Calu3 (cell line): Measurements from ENCODE around the gene NUMA1. TPM values are rescaled to one million over a fixed set of nuclear protein-coding genes. Genes with fewer than 3 reads are reported as not detected.

Source experiments
- BruUV-seq: library from RNA; stranded (reverse); fragments of 400-500 nt; replicated peaks from 2 replicates; lab custom pipeline; 2021; lab: Mats Ljungman, UMichigan
- CTCF ChIA-PET: fragments of 300-600 bp; sonication (Branson Sonifier 250); formaldehyde crosslinking; loops from one replicate; lab custom pipeline; 2022; ENCODE audit warnings: antibody characterized with exemption; lab: Charles Lee
- DNase-seq: peaks from one replicate; pipeline ENCODE4 v3.0.0; 2022
- H3K27ac Mint-ChIP-seq: one replicate; pipeline ENCODE4 v1.8.0; 2022; ENCODE audit warnings: mixed read lengths; ENCODE audit not compliant: unreplicated experiment
- H3K27me3 Mint-ChIP-seq: one replicate; pipeline ENCODE4 v1.8.0; 2022; ENCODE audit warnings: mixed read lengths; ENCODE audit not compliant: unreplicated experiment
- H3K36me3 Mint-ChIP-seq: one replicate; pipeline ENCODE4 v1.8.0; 2022; ENCODE audit warnings: mild to moderate bottlenecking, moderate library complexity, mixed read lengths; ENCODE audit not compliant: insufficient read depth, unreplicated experiment
- H3K4me1 Mint-ChIP-seq: one replicate; pipeline ENCODE4 v1.8.0; 2022; ENCODE audit warnings: mild to moderate bottlenecking, low read depth, mixed read lengths; ENCODE audit not compliant: unreplicated experiment
- H3K4me3 Mint-ChIP-seq: one replicate; pipeline ENCODE4 v1.8.0; 2022; ENCODE audit warnings: mild to moderate bottlenecking, low read depth, moderate library complexity, mixed read lengths; ENCODE audit not compliant: unreplicated experiment
- H3K9me3 Mint-ChIP-seq: one replicate; pipeline ENCODE4 v1.8.0; 2022; ENCODE audit warnings: low read depth, mixed read lengths; ENCODE audit not compliant: unreplicated experiment
- intact Hi-C: fragments of 100-400 bp; cut with micrococcal nuclease; formaldehyde crosslinking; loops from one replicate; pipeline ENCODE4 v1.10.0; 2022; ENCODE audit not compliant: unreplicated experiment
- microRNA-seq: library from miRNA; unstranded; fragments of <30 nt; microRNA quantifications from one replicate; pipeline ENCODE4 v1.2.0, GENCODE V29; 2022
- total RNA-seq: library from RNA; stranded (reverse); gene quantifications from 2 replicates; pipeline ENCODE4 v1.2.3, GENCODE V29; 2022
- TF ChIP-seq, protein P1 (sequence below): fragments of 200-600 bp; IDR thresholded peaks from one replicate; pipeline ENCODE4 v1.8.0; 2022; ENCODE audit warnings: antibody characterized with exemption; ENCODE audit not compliant: unreplicated experiment

The NUMA1 gene
- total RNA-seq, 1 experiment from 2014 or later = 146 TPM

DNA sequence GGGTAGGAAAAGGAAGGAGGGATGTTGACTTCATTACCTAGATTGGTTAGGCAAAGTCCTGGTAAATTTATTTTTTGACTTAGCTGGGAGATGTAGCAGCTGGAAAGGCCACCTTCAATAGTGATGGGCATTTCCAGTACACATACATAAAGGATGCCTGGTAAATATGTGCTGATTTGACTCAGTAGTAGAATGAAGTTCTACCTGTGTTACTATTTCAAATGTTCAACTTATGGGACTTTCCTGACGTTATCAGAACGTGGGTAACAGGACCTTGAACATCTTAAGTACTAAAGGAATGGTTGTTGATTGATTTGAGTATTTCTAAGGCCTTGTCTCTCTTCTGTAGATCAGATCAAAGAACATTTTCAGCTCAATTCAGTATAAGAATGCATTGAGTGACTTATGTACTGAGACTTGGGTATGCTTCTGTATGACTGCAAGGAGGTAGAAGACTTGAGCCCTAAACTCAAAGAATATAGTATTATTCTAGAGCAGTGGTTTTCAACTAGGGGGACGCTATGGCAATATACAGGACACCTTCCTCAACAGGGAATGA is 124.4 kb downstream of the NUMA1 start:
- intact Hi-C loops = no loop called here
- peaks cover 11% of the 10 kb centered on the region for H3K4me1 Mint-ChIP-seq
- peaks cover 2% of the 10 kb centered on the region for H3K36me3 Mint-ChIP-seq
- no peak overlapping the region for H3K4me3 Mint-ChIP-seq
- no peak for DNase-seq
- no peak overlapping the region for H3K27ac Mint-ChIP-seq
- H3K9me3 Mint-ChIP-seq = no peaks in the 10 kb centered on the region
- no peaks in the 10 kb centered on the region for H3K27me3 Mint-ChIP-seq
- no TSS peak for BruUV-seq
- CTCF ChIA-PET = interaction anchor here (0.6 kb wide), 1 partner anchor 9 kb away, joined by 3 read pairs; no protein-coding TSS in a partner anchor
- TF ChIP-seq, protein P1, sequence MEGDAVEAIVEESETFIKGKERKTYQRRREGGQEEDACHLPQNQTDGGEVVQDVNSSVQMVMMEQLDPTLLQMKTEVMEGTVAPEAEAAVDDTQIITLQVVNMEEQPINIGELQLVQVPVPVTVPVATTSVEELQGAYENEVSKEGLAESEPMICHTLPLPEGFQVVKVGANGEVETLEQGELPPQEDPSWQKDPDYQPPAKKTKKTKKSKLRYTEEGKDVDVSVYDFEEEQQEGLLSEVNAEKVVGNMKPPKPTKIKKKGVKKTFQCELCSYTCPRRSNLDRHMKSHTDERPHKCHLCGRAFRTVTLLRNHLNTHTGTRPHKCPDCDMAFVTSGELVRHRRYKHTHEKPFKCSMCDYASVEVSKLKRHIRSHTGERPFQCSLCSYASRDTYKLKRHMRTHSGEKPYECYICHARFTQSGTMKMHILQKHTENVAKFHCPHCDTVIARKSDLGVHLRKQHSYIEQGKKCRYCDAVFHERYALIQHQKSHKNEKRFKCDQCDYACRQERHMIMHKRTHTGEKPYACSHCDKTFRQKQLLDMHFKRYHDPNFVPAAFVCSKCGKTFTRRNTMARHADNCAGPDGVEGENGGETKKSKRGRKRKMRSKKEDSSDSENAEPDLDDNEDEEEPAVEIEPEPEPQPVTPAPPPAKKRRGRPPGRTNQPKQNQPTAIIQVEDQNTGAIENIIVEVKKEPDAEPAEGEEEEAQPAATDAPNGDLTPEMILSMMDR = no peak

Small RNA genes within 50 kb of the gene (microRNA-seq; reads per million reads assigned to microRNA genes)
- not detected for gene MIR3165

Other genes starting within 250 kb of the NUMA1 start
- gene DEFB108B, start 247.3 kb downstream of the NUMA1 start, total RNA-seq = not detected in 2 replicates
- gene DEFB131B, start 202.1 kb downstream of the NUMA1 start, total RNA-seq = not detected in 2 replicates
- gene XNDC1N, start 151.9 kb downstream of the NUMA1 start, total RNA-seq = 18.5 and 20.4 TPM in 2 replicates
- 51.7 and 52.3 TPM in 2 replicates for gene RNF121, start 151.5 kb downstream of the NUMA1 start, total RNA-seq
- 12.4 and 13.2 TPM in 2 replicates for gene IL18BP, start 81.6 kb downstream of the NUMA1 start, total RNA-seq
- gene LRRC51, start 308 bp upstream of the NUMA1 start, total RNA-seq = 8.5 and 11.0 TPM in 2 replicates
- 67.1 and 73.5 TPM in 2 replicates for gene LAMTOR1, start 22.8 kb upstream of the NUMA1 start, total RNA-seq
- not detected in 2 replicates for gene TOMT, start 25.4 kb upstream of the NUMA1 start, total RNA-seq
- 25.8 and 29.4 TPM in 2 replicates for gene ANAPC15, start 32.2 kb upstream of the NUMA1 start, total RNA-seq
- gene FOLR3, start 55.2 kb upstream of the NUMA1 start, total RNA-seq = not detected in 2 replicates
- 2.6 and 2.7 TPM in 2 replicates for gene FOLR1, start 111.6 kb upstream of the NUMA1 start, total RNA-seq
- gene FOLR2, start 136.3 kb upstream of the NUMA1 start, total RNA-seq = not detected in 2 replicates
- gene INPPL1, start 144.2 kb upstream of the NUMA1 start, total RNA-seq = 203 and 221 TPM in 2 replicates
- not detected in 2 replicates for gene PHOX2A, start 163.6 kb upstream of the NUMA1 start, total RNA-seq